ENCODE results near the gene P2RY2.
"Not testable (repeated sequence)": the region's sequence is repeated elsewhere in the genome, so short reads cannot be mapped to it uniquely, and the experiment has no call there.

DNA sequence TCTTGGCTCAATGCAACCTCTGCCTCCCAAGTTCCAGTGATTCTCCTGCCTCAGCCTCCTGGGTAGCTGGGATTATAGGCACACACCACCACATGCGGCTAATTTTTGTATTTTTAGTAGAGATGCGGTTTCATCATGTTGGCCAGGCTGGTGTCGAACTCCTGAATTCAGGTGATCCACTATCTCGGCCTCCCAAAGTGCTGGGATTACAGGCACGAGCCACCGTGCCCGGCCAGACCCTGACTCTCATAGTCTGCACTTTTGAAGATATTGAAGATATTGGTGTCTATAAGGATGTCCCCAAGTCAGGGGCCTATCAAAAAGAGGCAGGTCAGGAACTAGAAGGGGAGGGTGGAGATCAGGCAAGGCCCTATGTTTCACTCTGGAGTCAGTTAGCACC, 20.3 kb upstream of the P2RY2 start:
- not testable (repeated sequence) for TF ChIP-seq POLR2A (IDR thresholded peaks at IDR 0.05)
- TF ChIP-seq, protein P1, sequence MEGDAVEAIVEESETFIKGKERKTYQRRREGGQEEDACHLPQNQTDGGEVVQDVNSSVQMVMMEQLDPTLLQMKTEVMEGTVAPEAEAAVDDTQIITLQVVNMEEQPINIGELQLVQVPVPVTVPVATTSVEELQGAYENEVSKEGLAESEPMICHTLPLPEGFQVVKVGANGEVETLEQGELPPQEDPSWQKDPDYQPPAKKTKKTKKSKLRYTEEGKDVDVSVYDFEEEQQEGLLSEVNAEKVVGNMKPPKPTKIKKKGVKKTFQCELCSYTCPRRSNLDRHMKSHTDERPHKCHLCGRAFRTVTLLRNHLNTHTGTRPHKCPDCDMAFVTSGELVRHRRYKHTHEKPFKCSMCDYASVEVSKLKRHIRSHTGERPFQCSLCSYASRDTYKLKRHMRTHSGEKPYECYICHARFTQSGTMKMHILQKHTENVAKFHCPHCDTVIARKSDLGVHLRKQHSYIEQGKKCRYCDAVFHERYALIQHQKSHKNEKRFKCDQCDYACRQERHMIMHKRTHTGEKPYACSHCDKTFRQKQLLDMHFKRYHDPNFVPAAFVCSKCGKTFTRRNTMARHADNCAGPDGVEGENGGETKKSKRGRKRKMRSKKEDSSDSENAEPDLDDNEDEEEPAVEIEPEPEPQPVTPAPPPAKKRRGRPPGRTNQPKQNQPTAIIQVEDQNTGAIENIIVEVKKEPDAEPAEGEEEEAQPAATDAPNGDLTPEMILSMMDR (IDR thresholded peaks at IDR 0.05), result not testable (repeated sequence)
